Occipital lobe (tissue), 2 donors: ENCODE results near the gene MRPL55. TPM values are rescaled to one million over a fixed set of nuclear protein-coding genes. Genes with fewer than 3 reads are reported as not detected.

Experiments used
- DNase-seq: peaks from one replicate; lab custom pipeline; 2025; lab: John Stamatoyannopoulos, UW
- total RNA-seq: library from RNA; depleted of rRNA; stranded (reverse); fragments of >200 nt; gene quantifications from one replicate; pipeline ENCODE4 v1.2.3, GENCODE V29; 2014

MRPL55 gene
- total RNA-seq, 1 donor from 2014 or later, result 24.8 TPM

GRCh38 chr1:228101994-228102790 lies 6.9 kb downstream of the MRPL55 start:
- DNase-seq, result no peak

- no peak for DNase-seq
Measured at GRCh38 chr1:228101614-228101993, 7.5 kb downstream of the MRPL55 start.

GRCh38 chr1:228100822-228101613 lies 8.1 kb downstream of the MRPL55 start:
- DNase-seq, result no peak

GRCh38 chr1:228099331-228099732 lies 9.8 kb downstream of the MRPL55 start:
- DNase-seq, result no peak

- DNase-seq, result no peak
Measured at GRCh38 chr1:228098323-228098931, 10.7 kb downstream of the MRPL55 start.

GRCh38 chr1:228097333-228098081 lies 11.6 kb downstream of the MRPL55 start:
- DNase-seq, result no peak

- DNase-seq, result no peak
Measured at GRCh38 chr1:228096416-228097332, 12.4 kb downstream of the MRPL55 start.

- no peak for DNase-seq
Measured at GRCh38 chr1:228095938-228096337, 13.2 kb downstream of the MRPL55 start.

GRCh38 chr1:228095161-228095560 lies 13.9 kb downstream of the MRPL55 start:
- DNase-seq, result no peak

- DNase-seq, result no peak
Measured at GRCh38 chr1:228094432-228095016, 14.6 kb downstream of the MRPL55 start.

GRCh38 chr1:228093050-228093906 lies 15.8 kb downstream of the MRPL55 start:
- no peak for DNase-seq

- no peak for DNase-seq
Measured at GRCh38 chr1:228092342-228093049, 16.6 kb downstream of the MRPL55 start.

GRCh38 chr1:228091084-228091483 lies 18.0 kb downstream of the MRPL55 start:
- DNase-seq, result no peak

- DNase-seq, result no peak
Measured at GRCh38 chr1:228090613-228091081, 18.5 kb downstream of the MRPL55 start.

GRCh38 chr1:228089519-228090380 lies 19.3 kb downstream of the MRPL55 start:
- no peak for DNase-seq

- no peak for DNase-seq
Measured at GRCh38 chr1:228088586-228089498, 20.3 kb downstream of the MRPL55 start.
